ENCODE measurements around the gene HUWE1. TPM values are rescaled to one million over a fixed set of nuclear protein-coding genes. Genes with fewer than 3 reads are reported as not detected.

The HUWE1 gene
- total RNA-seq, 1 experiment from 2014 or later, result 277 TPM

- peak overlapping the region; percentile 70; the same call in 1 of the 2 replicates for H3K27ac Mint-ChIP-seq
- ChIA-PET CTCF (interaction anchor here (0.5 kb wide), 1 partner anchor 186 kb away, joined by 3 read pairs; no protein-coding TSS in a partner anchor), POLR2A (no interaction called here)
- DNase-seq (ENCODE audit: low spot score), result no peak
- no peaks in the 10 kb centered on the region for H3K4me1 Mint-ChIP-seq
- ATAC-seq, result no peak
- TF ChIP-seq AR (CRISPR knock-in tag; IDR thresholded peaks at IDR 0.05), result no peak
- TF ChIP-seq GRHL2 (CRISPR knock-in tag; IDR thresholded peaks at IDR 0.05; ENCODE audit: insufficient replicate concordance, severe bottlenecking), result no peak
- TF ChIP-seq ZNF671 (CRISPR knock-in tag; IDR thresholded peaks at IDR 0.05), result no peak
- no peak for TF ChIP-seq FOXP1 (CRISPR knock-in tag; IDR thresholded peaks at IDR 0.05; ENCODE audit: borderline replicate concordance)
- no peak for TF ChIP-seq SP1 (CRISPR knock-in tag; conservative IDR thresholded peaks at IDR 0.05)
- no peak for TF ChIP-seq ZNF281 (CRISPR knock-in tag; IDR thresholded peaks at IDR 0.05)
- TF ChIP-seq NFYB (CRISPR knock-in tag; conservative IDR thresholded peaks at IDR 0.05; ENCODE audit: low read depth), result no peak
- TF ChIP-seq FOXJ3 (CRISPR knock-in tag; IDR thresholded peaks at IDR 0.05; ENCODE audit: borderline replicate concordance), result no peak
- no peak for TF ChIP-seq ELF4 (CRISPR knock-in tag; IDR thresholded peaks at IDR 0.05; ENCODE audit: low read depth)
- no peak for TF ChIP-seq ATF2 (CRISPR knock-in tag; IDR thresholded peaks at IDR 0.05; ENCODE audit: borderline replicate concordance, low read depth)
- no peak for TF ChIP-seq TP53 (CRISPR knock-in tag; IDR thresholded peaks at IDR 0.05)
- TF ChIP-seq CBFB (CRISPR knock-in tag; IDR thresholded peaks at IDR 0.05; ENCODE audit: low read depth), result no peak
- TF ChIP-seq ZBTB43 (CRISPR knock-in tag; IDR thresholded peaks at IDR 0.05), result no peak
- TF ChIP-seq ARID4B (CRISPR knock-in tag; IDR thresholded peaks at IDR 0.05; ENCODE audit: borderline replicate concordance), result no peak
- H3K9me3 Mint-ChIP-seq, result no peaks in the 10 kb centered on the region
- H3K36me3 Mint-ChIP-seq, result peaks cover 18% of the 10 kb centered on the region
- H3K4me3 Mint-ChIP-seq, result no peak overlapping the region
- H3K27me3 Mint-ChIP-seq (ENCODE audit: low read depth), result no peaks in the 10 kb centered on the region
These were observed 20.3 kb downstream of the HUWE1 start for GRCh38 chrX:53666171-53666570.
